ENCODE measurements around the gene CKAP4.
"Not testable (repeated sequence)": the region's sequence is repeated elsewhere in the genome, so short reads cannot be mapped to it uniquely, and the experiment has no call there.

The CKAP4 gene, protein sequence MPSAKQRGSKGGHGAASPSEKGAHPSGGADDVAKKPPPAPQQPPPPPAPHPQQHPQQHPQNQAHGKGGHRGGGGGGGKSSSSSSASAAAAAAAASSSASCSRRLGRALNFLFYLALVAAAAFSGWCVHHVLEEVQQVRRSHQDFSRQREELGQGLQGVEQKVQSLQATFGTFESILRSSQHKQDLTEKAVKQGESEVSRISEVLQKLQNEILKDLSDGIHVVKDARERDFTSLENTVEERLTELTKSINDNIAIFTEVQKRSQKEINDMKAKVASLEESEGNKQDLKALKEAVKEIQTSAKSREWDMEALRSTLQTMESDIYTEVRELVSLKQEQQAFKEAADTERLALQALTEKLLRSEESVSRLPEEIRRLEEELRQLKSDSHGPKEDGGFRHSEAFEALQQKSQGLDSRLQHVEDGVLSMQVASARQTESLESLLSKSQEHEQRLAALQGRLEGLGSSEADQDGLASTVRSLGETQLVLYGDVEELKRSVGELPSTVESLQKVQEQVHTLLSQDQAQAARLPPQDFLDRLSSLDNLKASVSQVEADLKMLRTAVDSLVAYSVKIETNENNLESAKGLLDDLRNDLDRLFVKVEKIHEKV

DNA sequence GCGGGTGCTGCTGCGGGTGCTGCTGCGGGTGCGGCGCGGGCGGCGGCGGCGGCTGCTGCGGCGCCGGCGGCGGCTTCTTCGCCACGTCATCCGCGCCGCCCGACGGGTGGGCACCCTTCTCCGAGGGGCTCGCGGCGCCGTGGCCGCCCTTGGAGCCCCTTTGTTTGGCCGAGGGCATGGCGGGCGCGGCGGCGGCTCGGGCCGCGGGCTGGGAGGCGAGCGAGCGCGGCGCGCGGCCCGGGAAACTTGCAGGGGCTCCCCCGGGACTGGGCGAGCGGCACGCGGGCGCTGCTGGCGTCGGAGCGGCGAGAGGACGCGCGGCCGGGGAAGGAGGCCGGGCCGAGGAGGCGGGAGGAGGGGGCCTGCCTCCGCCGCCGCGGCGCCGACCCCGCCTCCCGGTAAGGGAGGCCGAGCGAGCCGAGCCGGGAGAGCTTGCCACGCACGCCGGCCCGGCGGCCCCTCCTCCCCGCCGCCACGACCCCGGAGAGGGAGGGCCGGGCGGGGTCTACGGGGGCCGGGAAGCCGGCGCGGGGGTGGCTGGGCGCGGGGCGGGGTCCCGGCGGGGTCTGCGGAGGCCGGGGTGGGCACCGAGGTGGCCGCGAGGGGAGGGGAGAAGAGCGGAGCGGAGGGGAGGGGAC is at the start of gene CKAP4:
Gene CKAP4 (minus strand): TSS at position 347 of the 638 bp plus-strand sequence. CDS start 169 bp downstream, at position 178.
- DNase-seq (ENCODE audit: low read depth in 2 of 2), result peak in 1 of 2 donors; percentile 24

- DNase-seq (ENCODE audit: low read depth in 2 of 2), result no peak
Measured at GRCh38 chr12:106297075-106297474, 49.3 kb upstream of the CKAP4 start.

- DNase-seq (ENCODE audit: low read depth in 2 of 2), result no peak
Measured at GRCh38 chr12:106296179-106296877, 48.5 kb upstream of the CKAP4 start.

DNA sequence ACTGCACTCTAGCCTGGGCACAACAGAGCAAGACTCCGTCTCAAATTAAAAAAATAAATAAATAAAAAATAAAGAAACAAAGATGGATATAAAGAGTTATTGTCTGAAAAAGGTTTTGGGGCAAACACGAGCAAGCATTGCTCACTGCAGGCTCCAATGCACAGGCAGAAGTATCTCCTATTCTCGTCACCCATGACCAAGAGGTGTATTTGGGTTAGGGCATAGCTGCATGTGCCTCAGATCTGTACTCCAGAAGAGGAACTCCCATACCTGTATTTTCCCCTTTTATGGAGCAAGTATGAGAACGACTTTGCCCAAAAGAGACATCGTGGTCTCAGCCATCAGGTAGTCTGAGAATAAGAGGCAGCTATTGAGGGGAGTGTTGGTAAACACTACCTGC is 44.5 kb upstream of the CKAP4 start:
- DNase-seq (ENCODE audit: low read depth in 2 of 2), result no peak

DNA sequence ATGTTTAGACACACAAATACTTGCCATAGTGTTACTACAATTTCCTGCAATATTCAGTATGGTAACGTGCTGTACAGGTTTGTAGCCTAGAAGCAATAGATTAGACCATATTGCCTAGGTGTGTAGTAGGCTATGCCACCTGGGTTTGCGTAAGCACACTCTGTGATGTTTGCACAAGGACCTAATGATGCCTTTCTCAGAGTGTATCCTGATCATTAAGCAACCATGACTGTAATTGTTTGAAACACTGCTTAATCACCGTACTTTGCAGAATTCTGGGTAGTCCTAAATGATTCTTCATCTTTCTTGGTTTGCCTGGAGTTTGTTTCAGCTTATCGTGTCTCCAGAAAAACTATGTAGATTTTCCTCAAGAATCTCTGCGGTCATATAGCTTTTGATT is 43.5 kb upstream of the CKAP4 start:
- DNase-seq (ENCODE audit: low read depth in 2 of 2), result no peak

DNA sequence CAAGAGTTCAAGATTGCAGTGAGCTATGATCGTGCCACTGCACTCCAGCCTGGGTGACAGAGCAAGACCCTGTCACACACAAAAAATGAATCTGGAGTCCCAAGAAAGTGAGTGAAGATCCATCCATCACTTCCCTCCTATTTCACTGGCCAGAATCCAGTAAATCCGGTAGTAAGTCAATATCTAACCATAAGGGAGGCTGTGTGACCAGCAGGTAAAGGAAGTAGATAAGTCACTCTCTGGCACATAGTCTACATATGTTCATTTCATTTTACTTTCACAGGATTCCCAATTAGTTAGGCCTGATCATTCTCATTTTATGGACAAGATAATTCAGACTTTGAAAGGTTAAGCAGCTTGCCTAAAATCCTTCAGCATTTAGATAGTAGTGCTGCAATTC is 42.8 kb upstream of the CKAP4 start:
- no peak for DNase-seq (ENCODE audit: low read depth in 2 of 2)

GRCh38 chr12:106289196-106289681 is 41.4 kb upstream of the CKAP4 start:
- DNase-seq (ENCODE audit: low read depth in 2 of 2), result no peak

- no peak for DNase-seq (ENCODE audit: low read depth in 2 of 2)
Measured at GRCh38 chr12:106288494-106289195, 40.8 kb upstream of the CKAP4 start.

DNA sequence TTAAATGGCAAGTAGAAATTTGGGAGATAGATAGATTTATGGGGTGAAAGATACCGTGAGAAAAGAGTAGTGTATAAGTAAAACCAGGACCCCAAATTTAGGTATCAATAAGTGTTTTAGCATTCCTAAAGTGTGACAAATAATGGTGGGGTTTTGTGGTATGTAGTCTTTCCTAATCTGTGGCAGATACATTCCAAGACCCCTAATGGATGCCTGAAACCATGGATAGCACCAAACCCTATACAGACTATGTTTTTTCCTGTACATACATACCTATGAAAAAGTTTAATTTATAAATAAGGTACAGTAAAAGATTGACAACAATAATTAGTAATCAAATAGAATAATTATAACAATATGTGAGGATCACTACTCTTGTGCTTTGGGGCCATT is 40.3 kb upstream of the CKAP4 start:
- no peak for DNase-seq (ENCODE audit: low read depth in 2 of 2)

DNA sequence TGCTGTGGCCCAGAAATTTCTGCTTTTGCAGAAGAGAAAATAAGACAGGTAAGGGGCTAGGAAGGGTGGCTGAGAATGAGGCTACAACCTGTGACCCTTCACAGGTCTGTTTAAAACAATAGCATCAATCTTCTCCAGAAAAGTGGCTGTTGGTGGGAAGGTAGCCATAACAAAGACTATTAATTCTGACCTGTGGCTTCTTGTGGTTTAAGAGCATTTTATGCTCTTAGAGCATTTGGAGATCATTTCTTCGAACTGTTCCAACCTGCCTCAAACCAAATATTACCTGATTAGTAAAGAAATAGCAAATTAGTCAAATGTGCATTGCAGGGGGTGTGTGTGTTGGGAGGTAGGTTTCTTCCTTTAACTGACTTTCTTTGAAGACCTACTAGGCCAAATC is 39.5 kb upstream of the CKAP4 start:
- DNase-seq (ENCODE audit: low read depth in 2 of 2), result no peak

GRCh38 chr12:106286576-106287162 is 38.8 kb upstream of the CKAP4 start:
- not testable (repeated sequence) for DNase-seq (ENCODE audit: low read depth in 2 of 2)

GRCh38 chr12:106285982-106286381 is 38.2 kb upstream of the CKAP4 start:
- no peak for DNase-seq (ENCODE audit: low read depth in 2 of 2)

GRCh38 chr12:106284358-106285105 is 36.7 kb upstream of the CKAP4 start:
- DNase-seq (ENCODE audit: low read depth in 2 of 2), result no peak

- peak in 1 of 2 donors; percentile 9 for DNase-seq (ENCODE audit: low read depth in 2 of 2)
Measured at GRCh38 chr12:106282457-106283097, 34.8 kb upstream of the CKAP4 start.

DNA sequence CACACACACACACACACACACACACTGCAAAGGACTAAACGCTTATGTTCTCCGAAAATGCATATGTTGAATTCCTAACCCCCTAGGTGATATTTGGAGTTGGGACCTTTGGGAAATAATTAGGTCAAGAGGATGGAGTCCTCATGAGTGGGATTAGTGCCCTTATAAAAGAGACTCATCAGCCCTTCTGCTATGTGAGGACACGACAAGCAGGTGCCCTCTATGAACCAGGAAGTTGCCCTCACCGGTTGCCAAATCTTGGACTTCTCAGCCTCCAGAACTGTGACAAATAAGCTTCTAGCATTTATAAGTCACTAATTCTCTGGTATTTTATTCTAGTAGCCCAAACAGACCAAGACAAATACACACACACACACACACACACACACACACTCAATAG is 34.0 kb upstream of the CKAP4 start:
- DNase-seq (ENCODE audit: low read depth in 2 of 2), result no peak

DNA sequence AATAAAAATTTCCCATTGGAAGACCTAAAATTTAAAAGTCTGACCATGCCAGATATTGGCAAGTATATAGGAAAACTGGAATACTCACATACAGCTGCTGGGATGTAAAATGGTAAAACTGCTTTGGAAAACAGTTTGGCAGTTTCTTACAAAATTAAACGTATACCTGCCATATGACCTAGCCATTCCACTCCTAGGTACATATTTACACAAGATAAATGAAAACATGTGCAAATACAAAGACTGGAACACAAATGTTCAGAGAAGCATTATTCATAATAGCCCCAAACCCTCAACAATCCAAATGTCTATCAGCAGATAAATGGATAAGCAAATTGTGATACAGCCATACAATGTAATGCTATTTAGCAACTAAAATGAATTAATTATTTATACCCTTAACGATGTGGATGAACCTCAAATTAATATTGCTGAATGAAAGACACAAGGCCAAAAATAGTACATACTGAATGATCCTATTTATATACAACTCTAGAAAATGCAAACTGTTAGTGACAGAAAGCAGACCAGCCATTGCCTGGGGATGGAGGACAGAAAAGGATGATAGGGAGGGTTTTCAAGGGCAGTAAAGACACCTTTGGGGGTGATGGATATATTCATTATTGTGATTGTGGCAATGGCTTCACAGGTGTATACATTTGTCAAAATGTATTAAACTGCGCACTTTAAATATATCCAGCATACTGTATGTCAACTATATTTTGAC is 33.4 kb upstream of the CKAP4 start:
- no peak for DNase-seq (ENCODE audit: low read depth in 2 of 2)

DNA sequence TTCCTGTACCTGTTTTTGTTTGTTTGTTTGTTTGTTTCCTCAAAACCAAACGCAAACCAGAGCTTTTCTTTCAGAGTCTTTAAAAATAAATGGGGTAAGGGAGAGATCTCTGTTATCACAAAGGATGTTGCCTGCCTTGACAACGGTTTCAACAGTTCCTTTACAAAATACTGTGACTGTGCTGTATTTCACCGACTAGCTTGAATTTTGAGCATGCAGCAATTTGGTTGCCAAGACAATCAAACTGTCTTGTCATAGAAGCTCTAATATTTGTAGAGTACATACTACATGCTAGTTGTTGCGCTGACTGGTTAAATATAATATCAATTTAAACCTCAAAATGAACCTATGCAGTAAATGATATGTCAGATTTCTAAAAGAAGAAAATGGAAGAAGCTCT is 32.3 kb upstream of the CKAP4 start:
- DNase-seq (ENCODE audit: low read depth in 2 of 2), result no peak

GRCh38 chr12:106276032-106276740 is 28.4 kb upstream of the CKAP4 start:
- no peak for DNase-seq (ENCODE audit: low read depth in 2 of 2)

DNA sequence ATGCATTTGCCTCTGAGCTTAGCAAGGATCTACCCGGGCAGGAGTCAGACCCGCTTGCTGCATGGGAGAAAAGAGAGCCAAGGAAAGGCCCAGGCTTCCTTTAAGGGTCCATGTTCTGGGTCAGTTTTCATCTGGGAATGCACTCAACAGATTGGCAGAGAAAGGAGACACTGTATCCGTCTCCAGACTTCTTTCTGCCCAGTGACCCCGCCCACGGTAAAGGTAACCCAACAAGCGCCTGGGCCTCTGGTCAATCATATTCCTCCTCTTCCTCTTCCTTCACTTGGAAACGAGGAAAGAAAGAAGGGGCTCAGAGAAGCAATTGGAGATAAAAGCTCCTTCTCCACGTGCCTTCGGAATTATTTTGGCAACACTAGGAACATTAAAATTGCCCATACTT is 27.6 kb upstream of the CKAP4 start:
- DNase-seq (ENCODE audit: low read depth in 2 of 2), result no peak
